B cell (primary cell): ENCODE data around the gene TMC6.

Experiments
- CTCF ChIP-seq: fragments of 200-600 bp; IDR thresholded peaks from one replicate; pipeline ENCODE4 v1.8.0; 2022; ENCODE audit warnings: antibody characterized with exemption, mild to moderate bottlenecking
- EZH2 ChIP-seq: IDR thresholded peaks from 2 replicates; pipeline ENCODE4 v1.6.1; 2012; ENCODE audit warnings: borderline replicate concordance, low read depth, mild to moderate bottlenecking, moderate library complexity, low read length; ENCODE audit not compliant: insufficient read depth, poor library complexity, severe bottlenecking

- no peak for TF ChIP-seq CTCF
- no peak for TF ChIP-seq EZH2
These were observed 4.3 kb downstream of the TMC6 start for GRCh38 chr17:78124081-78124835.
